Astrocyte of the spinal cord (primary cell): ENCODE results near the gene SZT2.
"Not testable (repeated sequence)": the region's sequence is repeated elsewhere in the genome, so short reads cannot be mapped to it uniquely, and the experiment has no call there.

Source experiments
- DNase-seq: peaks from one replicate; pipeline ENCODE4 v3.0.0; 2011; ENCODE audit warnings: low read depth, low spot score
- H3K4me3 ChIP-seq: 2 replicates; pipeline ENCODE4 v1.5.1; 2011; ENCODE audit warnings: low read depth, mild to moderate bottlenecking, low read length, moderate library complexity
- in situ Hi-C: cut with HindIII; loops from 2 replicates; pipeline ENCODE4 v1.10.0; 2017; ENCODE audit warnings: low sequenced_read_pairs
- TF ChIP-seq, protein P1 (sequence below): IDR thresholded peaks from 2 replicates; pipeline ENCODE4 v1.5.1; 2012; ENCODE audit warnings: low read depth, mild to moderate bottlenecking, low read length, inconsistent platforms

Gene SZT2

GRCh38 chr1:43453442-43454269 is 64.0 kb downstream of the SZT2 start, which contains the start of gene HYI:
HYI (minus strand) TSS chr1:43453931; CDS start chr1:43453793, 138 bp downstream.
- peak; percentile 87 for DNase-seq
- in situ Hi-C loops: no loop called here
- peak within 1 kb of the TSS; percentile 52 for H3K4me3 ChIP-seq
- TF ChIP-seq, protein P1, sequence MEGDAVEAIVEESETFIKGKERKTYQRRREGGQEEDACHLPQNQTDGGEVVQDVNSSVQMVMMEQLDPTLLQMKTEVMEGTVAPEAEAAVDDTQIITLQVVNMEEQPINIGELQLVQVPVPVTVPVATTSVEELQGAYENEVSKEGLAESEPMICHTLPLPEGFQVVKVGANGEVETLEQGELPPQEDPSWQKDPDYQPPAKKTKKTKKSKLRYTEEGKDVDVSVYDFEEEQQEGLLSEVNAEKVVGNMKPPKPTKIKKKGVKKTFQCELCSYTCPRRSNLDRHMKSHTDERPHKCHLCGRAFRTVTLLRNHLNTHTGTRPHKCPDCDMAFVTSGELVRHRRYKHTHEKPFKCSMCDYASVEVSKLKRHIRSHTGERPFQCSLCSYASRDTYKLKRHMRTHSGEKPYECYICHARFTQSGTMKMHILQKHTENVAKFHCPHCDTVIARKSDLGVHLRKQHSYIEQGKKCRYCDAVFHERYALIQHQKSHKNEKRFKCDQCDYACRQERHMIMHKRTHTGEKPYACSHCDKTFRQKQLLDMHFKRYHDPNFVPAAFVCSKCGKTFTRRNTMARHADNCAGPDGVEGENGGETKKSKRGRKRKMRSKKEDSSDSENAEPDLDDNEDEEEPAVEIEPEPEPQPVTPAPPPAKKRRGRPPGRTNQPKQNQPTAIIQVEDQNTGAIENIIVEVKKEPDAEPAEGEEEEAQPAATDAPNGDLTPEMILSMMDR: no peak

DNA sequence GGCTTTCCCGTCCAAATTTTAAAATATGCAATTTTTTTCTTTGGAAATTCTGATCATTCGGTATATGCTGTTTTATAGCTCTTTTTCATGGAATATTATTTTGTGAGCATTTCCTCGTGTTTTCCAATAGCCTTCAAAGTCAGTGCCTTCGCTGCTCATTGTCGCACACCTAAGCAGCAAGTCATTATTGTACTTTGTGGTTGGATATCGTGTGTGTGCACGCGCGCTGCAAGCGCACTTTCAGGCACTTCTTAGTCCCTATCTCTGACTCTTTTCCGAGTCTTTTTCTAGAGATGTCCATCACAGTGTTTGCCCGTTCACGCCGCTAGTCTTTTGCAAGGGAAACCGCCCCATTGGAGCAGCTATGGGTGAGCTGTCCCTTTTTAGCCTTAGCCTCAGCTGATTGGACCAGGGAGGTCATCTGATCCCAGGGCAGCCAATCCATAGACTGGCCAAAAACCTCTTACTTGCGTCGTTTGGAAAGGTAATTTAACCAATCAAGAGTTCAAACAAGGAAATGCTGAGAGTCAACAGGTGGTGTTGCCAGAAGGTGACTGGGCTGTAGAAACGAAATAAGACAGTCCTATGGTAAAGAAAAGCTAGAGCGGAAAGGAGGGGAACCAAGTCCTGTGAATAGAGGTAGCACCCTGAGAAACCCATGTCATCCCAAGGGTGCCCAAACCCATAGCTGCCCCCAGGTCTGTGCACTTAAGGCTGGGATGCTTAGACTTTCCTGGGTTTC is 64.7 kb downstream of the SZT2 start:
- peak; percentile 85 for DNase-seq
- in situ Hi-C loops: no loop called here

GRCh38 chr1:43455213-43455889 is 65.7 kb downstream of the SZT2 start:
- no peak for DNase-seq
- in situ Hi-C loops: no loop called here
- H3K4me3 ChIP-seq: no peak overlapping the region
- TF ChIP-seq, protein P1: no peak

More for the DNA sequence above, 64.7 kb downstream of the SZT2 start:
- peak overlapping the region; percentile 52 for H3K4me3 ChIP-seq
- TF ChIP-seq, protein P1: no peak

DNA sequence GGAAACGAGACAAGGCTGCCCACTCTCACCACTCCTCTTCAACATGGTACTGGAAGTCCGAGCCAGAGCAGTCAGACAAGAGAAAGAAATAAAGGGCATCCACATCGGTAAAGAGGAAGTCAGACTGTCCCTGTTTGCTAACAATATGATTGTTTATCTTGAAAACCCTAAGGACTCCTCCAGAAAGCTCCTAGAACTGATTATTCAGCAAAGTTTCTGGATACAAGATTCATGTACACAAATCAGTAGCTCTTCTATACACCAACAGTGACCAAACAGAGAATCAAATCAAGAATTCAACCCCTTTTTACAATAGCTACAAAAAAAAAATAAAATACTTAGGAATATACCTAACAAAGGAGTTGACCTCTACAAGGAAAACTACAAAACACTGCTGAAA is 68.7 kb downstream of the SZT2 start:
- in situ Hi-C loops, DNase-seq, H3K4me3 ChIP-seq: not testable (repeated sequence)

- H3K4me3 ChIP-seq: no peak overlapping the region
- in situ Hi-C loops: no loop called here
- DNase-seq: no peak
- TF ChIP-seq, protein P1: no peak
Measured at GRCh38 chr1:43460988-43461693, 71.4 kb downstream of the SZT2 start.

DNA sequence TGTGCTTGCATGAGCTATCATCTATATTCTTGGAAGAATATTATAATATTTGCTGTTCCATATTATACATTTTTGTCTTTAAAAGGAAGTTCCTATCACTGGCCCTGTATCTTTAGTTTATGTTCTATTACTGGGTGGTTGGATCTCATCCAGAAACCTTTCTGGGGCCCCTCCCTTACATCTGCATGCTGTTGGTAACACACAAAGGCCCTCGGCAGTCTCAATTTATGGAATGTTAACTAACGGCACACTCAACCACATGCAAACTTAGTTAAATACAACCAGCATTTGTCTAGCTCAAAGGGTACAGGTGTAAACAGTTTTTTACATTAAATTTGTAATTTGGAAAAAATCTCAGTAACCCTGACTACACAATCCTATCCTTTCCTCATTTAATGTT is 73.8 kb downstream of the SZT2 start:
- in situ Hi-C loops: no loop called here
- DNase-seq: no peak
- TF ChIP-seq, protein P1: no peak
- no peak overlapping the region for H3K4me3 ChIP-seq
